ENCODE results near the gene MRPS5.
"Not testable (repeated sequence)": the region's sequence is repeated elsewhere in the genome, so short reads cannot be mapped to it uniquely, and the experiment has no call there.

The MRPS5 gene

GRCh38 chr2:95044601-95045000 lies 77.0 kb downstream of the MRPS5 start:
- no peak for DNase-seq

GRCh38 chr2:95043300-95044093 lies 78.1 kb downstream of the MRPS5 start:
- DNase-seq = no peak

- DNase-seq = no peak
Observed at GRCh38 chr2:95042472-95043271, 78.9 kb downstream of the MRPS5 start.

GRCh38 chr2:95041824-95042442 lies 79.7 kb downstream of the MRPS5 start:
- no peak for DNase-seq

- no peak for DNase-seq
Observed at GRCh38 chr2:95041060-95041823, 80.4 kb downstream of the MRPS5 start.

GRCh38 chr2:95040426-95040825 lies 81.2 kb downstream of the MRPS5 start:
- DNase-seq = no peak

- no peak for DNase-seq
Observed at GRCh38 chr2:95039978-95040377, 81.6 kb downstream of the MRPS5 start.

GRCh38 chr2:95039363-95039762 lies 82.2 kb downstream of the MRPS5 start:
- peak in 1 of 2 experiments; percentile 70 for DNase-seq

- no peak for DNase-seq
Observed at GRCh38 chr2:95038635-95039298, 82.8 kb downstream of the MRPS5 start.

GRCh38 chr2:95037841-95038585 lies 83.6 kb downstream of the MRPS5 start:
- DNase-seq = not testable (repeated sequence)

GRCh38 chr2:95037384-95037839 lies 84.2 kb downstream of the MRPS5 start:
- DNase-seq = peak in 1 of 2 experiments; percentile 42

- DNase-seq = no peak
Observed at GRCh38 chr2:95036596-95037383, 84.8 kb downstream of the MRPS5 start.

All from stimulated activated CD4-positive, alpha-beta T cell treated with anti-CD3 and anti-CD28 coated beads, Interleukin-4, amount 100 ng/mL, for 4 hours (primary cell).